GM10248 (cell line): ENCODE results near the gene KCNQ2.
"Not testable (repeated sequence)": the region's sequence is repeated elsewhere in the genome, so short reads cannot be mapped to it uniquely, and the experiment has no call there.

Experiments
- CTCF ChIA-PET: fragments of 300-600 bp; sonication (Branson Sonifier 250); formaldehyde crosslinking; extraction: SDS; loops from one replicate; lab custom pipeline; 2021; ENCODE audit warnings: antibody characterized with exemption; lab: Yijun Ruan, JAX
- POLR2A ChIA-PET: fragments of 350-650 bp; sonication (Branson Sonifier 250); formaldehyde crosslinking; extraction: SDS; loops from one replicate; lab custom pipeline; 2020; ENCODE audit warnings: antibody characterized with exemption; lab: Yijun Ruan, JAX
- DNase-seq: peaks from one replicate; pipeline ENCODE4 v3.0.0; 2012; ENCODE audit errors: extremely low spot score
- TF ChIP-seq, protein P1 (sequence below): IDR thresholded peaks from 2 replicates; pipeline ENCODE4 v1.5.1; 2012; ENCODE audit warnings: mild to moderate bottlenecking, low read depth; ENCODE audit errors: extremely low read depth, missing control alignments, control extremely low read depth

The KCNQ2 gene

DNA sequence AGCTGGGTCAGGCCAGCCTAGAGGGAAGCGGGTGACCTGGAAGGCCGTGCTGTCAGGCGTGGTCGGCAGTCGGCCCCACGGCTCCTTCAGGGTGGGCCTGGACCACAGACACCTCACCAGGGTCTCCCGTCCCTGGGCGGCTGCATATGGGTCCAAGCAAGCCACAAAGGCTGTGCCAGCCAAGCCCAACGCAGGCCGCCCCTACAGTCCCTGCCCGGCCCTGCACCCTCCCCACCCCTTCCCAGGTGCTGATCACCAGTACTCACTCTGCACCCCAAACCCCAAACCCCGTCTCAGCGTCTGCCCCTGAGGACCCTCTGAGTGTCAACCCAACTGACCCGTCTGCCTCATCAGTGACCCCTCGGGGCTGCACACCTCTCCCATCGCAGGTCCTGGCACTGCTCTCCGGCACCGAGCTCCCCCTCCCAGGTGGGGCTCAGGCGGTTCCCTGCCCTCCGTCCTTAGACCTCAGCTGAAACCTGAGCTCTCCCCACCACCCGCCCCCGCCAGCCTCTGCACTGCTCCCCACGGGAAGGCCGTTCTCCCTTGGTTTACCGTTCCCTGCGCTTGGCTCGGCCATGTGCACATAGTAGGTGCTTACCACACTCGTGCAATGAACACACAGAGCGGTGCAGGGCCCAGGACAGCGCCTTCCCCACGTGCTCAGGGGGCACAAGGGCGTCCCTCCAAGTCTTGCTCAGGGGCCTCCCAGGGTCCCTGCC is 46.7 kb upstream of the KCNQ2 start:
- POLR2A ChIA-PET = no interaction called here
- CTCF ChIA-PET = interaction anchor here (0.6 kb wide), 1 partner anchor 767 kb away, joined by 3 read pairs; no protein-coding TSS in a partner anchor
- DNase-seq = no peak
- TF ChIP-seq, protein P1, sequence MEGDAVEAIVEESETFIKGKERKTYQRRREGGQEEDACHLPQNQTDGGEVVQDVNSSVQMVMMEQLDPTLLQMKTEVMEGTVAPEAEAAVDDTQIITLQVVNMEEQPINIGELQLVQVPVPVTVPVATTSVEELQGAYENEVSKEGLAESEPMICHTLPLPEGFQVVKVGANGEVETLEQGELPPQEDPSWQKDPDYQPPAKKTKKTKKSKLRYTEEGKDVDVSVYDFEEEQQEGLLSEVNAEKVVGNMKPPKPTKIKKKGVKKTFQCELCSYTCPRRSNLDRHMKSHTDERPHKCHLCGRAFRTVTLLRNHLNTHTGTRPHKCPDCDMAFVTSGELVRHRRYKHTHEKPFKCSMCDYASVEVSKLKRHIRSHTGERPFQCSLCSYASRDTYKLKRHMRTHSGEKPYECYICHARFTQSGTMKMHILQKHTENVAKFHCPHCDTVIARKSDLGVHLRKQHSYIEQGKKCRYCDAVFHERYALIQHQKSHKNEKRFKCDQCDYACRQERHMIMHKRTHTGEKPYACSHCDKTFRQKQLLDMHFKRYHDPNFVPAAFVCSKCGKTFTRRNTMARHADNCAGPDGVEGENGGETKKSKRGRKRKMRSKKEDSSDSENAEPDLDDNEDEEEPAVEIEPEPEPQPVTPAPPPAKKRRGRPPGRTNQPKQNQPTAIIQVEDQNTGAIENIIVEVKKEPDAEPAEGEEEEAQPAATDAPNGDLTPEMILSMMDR = no peak

DNA sequence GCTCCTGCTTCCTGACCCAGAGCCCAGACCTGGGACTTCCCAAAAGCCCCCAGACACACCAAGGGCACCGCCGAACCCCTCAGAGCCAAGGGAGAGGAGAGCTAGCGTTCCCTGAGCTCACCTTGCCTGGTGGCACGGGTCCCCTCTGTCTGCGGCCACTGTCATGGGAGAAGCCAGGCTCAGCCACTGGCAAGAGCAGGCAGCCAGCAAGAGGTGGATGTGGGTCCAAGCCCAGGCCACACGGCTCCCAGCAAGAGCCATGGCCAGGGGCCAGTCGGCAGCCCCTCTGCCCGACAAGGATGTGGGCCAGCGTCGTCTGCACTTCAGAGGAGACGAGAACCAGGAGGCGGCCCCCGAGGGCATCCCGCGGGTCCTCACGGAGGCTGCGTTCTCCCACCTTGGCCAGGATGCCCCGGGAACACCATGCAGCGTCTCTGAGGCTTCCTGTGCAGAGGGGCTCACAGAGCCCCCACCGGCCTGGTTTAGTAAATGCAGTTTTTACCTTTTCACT is 46.0 kb upstream of the KCNQ2 start:
- no peak for DNase-seq
- CTCF ChIA-PET = interaction anchor here (1.5 kb wide), 1 partner anchor 22 kb away, joined by 4 read pairs; no protein-coding TSS in a partner anchor
- POLR2A ChIA-PET = no interaction called here
- TF ChIP-seq, protein P1 = no peak

DNA sequence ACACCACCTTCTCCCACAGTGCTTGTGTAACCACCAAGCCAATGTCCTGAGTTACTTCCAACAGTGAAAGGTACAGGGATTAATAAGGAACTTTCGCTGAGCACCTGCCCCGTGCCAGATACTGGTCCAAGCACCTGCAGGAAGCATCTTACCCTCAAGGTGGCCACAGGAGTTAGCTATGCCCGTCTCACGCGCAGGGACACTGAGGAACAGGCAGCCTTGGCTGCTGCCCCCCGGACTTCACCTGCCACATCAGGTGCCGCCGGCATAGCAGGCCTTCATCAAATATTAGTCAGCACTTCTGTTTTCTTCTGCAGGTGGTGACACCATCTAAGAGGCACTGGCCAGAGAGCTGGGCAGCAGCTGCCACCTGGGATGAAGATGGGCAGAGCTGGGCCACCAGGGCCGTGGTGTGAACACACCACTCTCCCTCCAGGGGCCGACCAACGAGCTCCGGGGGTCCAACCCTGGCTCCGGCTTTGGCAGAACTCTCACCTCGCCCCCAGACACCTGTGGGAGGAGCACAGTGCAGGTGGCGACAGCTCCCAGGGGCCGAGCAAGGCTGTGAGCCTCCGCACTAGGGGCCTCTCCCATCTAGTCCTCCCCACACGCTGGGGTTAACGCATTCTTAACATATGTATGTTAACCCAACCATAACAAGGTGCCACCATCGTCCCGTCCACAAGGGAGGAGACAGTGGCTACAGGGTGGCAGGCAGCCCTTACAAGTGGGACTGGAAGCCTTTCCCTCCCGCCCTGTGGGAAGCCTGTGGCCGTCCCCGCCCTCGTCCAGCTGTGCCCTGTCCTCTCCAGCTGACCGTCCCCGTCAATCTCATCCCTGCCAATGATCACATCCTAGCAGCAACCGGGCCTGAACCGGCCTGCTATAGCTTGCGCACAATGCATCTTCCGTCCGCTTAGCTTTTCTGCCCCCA is 45.2 kb upstream of the KCNQ2 start:
- ChIA-PET POLR2A (no interaction called here), CTCF (interaction anchor here (1.5 kb wide), 1 partner anchor 22 kb away, joined by 4 read pairs; no protein-coding TSS in a partner anchor)
- TF ChIP-seq, protein P1 = no peak
- no peak for DNase-seq

DNA sequence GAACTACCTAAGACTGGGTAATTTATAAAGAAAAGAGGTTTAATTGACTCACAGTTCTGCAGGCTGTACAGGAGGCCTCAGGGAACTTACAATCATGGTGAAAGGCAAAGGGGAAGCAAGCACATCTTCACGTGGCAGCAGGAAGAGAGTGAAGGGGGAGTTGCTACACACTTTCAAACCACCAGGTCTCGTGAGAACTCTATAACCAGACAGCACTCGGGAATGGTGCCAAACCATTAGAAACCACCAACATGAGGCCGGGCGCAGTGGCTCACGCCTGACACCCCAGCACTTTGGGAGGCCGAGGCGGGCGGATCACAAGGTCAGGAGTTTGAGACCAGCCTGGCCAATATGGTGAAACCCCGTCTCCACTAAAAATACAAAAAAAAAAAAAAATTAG is 42.1 kb upstream of the KCNQ2 start:
- CTCF ChIA-PET, POLR2A ChIA-PET: not testable (repeated sequence)

DNA sequence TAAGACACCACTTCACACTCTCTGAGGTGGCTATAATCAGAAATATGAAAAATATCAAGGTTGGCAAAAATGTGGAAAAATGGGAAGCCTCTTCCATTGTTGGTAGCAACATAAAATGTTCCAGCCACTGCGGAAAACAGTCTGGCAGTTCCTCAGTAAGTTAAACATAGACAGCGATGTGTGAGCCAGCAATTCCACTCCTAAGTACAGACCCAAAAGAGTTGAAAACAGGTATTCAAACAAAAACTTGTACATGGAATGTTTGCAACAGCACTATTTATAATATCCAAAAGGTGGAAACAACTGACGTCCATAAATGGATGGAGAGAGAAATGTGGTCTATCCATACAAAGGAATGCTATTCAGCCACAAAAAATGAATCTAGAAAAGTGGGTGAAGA is 40.8 kb upstream of the KCNQ2 start:
- POLR2A ChIA-PET = no interaction called here
- CTCF ChIA-PET = no interaction called here
- TF ChIP-seq, protein P1 = no peak
- no peak for DNase-seq

More for the DNA sequence above, 42.1 kb upstream of the KCNQ2 start:
- DNase-seq = not testable (repeated sequence)

DNA sequence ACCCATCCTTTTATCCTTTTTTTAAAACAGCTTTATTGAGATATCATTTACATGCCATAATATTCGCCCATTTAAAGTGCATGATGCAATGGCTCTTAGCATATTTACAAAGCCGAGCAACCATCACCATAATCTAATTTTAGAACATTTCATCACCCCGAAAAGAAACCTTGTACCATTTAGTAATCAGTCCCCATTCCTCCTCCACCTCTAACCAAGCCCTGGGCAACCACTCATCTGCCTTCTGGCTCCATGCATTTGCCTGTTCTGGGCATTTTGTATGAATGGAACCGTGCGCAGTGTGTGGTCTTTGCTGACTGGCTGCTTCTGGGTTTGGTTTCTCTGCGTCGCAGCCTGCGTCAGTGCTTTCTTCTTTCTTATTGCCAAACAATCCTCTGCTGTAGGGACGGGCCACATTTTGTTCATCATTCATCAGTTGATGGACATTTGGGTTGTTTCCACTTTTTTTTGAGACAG is 36.7 kb upstream of the KCNQ2 start:
- no peak for DNase-seq
- CTCF ChIA-PET = interaction anchor here (1.5 kb wide), 1 partner anchor 13 kb away, joined by 5 read pairs; no protein-coding TSS in a partner anchor
- POLR2A ChIA-PET = no interaction called here
- TF ChIP-seq, protein P1 = no peak
